Subcutaneous adipose tissue (tissue), 4 donors: Measurements from ENCODE around the gene G6PC2. TPM values are rescaled to one million over a fixed set of nuclear protein-coding genes. Genes with fewer than 3 reads are reported as not detected.

Source experiments
- CTCF ChIP-seq: fragments of 450-650 bp; IDR thresholded peaks from one replicate; pipeline ENCODE4 v1.5.1; 2016; ENCODE audit warnings: low read depth, mild to moderate bottlenecking, control low read depth, antibody characterized with exemption, moderate library complexity
- total RNA-seq, 4 donors: library from RNA; depleted of rRNA; stranded (reverse); fragments of >200 nt; gene quantifications; one replicate each; pipeline ENCODE4 v1.1.0, GENCODE V29; 2016

Gene G6PC2
- total RNA-seq, 4 donors from 2014 or later = not detected

GRCh38 chr2:168912466-168912865 lies 11.4 kb downstream of the G6PC2 start:
- TF ChIP-seq CTCF = no peak

- TF ChIP-seq CTCF = no peak
Measured at GRCh38 chr2:168912901-168913369, 11.8 kb downstream of the G6PC2 start.

- no peak for TF ChIP-seq CTCF
Measured at GRCh38 chr2:168913495-168913894, 12.4 kb downstream of the G6PC2 start.

- no peak for TF ChIP-seq CTCF
Measured at GRCh38 chr2:168915441-168916330, 14.6 kb downstream of the G6PC2 start.

- TF ChIP-seq CTCF = no peak
Measured at GRCh38 chr2:168916331-168916675, 15.2 kb downstream of the G6PC2 start.

- no peak for TF ChIP-seq CTCF
Measured at GRCh38 chr2:168920504-168921157, 19.5 kb downstream of the G6PC2 start.

GRCh38 chr2:168926621-168927386 lies 25.7 kb downstream of the G6PC2 start:
- TF ChIP-seq CTCF = no peak
